T-helper 1 cell treated with Interleukin-12 subunit alpha and Interleukin-12 subunit beta and Interleukin-4 antibody, amounts not matched to agents 30 ng/mL and 1 ng/mL, for 36 hours (primary cell): ENCODE measurements around the gene BANP. TPM values are rescaled to one million over a fixed set of nuclear protein-coding genes. Genes with fewer than 3 reads are reported as not detected.
"Not testable (repeated sequence)": the region's sequence is repeated elsewhere in the genome, so short reads cannot be mapped to it uniquely, and the experiment has no call there.

Source experiments
- intact Hi-C: fragments of 100-400 bp; cut with micrococcal nuclease; formaldehyde crosslinking; loops from one replicate; pipeline ENCODE4 v1.15.1; 2024
- total RNA-seq: library from RNA; stranded (reverse); gene quantifications from 2 replicates; pipeline ENCODE4 v1.2.3, GENCODE V29; 2022

BANP gene
- total RNA-seq, 1 donor from 2014 or later, result 43.7 TPM

DNA sequence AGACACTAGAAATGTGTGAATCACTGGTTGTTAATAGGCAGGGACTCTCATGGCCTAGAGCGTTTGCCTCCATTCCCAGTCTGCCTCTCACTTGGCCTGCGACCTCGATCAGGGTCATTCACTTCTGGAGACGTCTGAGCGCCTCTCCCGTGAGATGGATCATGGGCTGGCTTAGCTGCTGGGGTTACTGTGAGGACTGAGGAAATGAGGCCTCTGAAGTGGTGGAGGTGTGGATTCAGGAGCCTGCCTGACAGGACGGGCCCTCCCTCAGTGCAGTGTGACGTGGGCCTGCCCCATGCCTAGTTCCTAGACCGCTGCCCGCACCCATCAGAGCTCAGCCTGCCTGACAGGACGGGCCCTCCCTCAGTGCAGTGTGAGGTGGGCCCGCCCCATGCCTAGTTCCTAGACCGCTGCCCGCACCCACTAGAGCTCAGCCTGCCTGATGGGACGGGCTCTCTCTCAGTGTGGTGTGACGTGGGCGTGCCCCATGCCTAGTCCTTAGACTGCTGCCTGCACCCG, 61.9 kb downstream of the BANP start:
- intact Hi-C loops, result no loop called here

DNA sequence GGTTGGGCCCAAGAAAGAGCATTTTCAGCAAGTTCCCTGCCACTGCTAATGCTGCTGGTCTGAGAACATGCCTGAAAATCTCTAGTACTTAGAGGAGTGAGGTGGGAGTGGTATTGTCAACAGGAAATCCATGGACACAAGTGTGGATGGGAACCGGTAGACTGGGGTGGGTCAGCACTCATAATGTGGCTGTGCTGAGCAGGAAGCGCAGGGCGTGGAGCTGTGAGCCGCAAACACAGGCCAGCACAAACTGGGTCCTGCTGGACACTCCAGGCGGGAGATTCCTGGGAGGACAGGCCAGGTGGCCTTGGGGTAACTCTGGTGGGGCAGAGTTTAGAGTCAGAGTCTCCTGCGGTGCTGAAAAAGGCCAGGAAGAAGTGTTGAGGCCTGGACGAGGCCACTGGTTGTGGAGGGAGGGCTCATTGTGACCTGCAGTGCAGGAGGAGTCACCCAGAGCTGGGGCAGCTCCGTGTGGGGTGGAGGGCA, 62.6 kb downstream of the BANP start:
- intact Hi-C loops, result no loop called here

DNA sequence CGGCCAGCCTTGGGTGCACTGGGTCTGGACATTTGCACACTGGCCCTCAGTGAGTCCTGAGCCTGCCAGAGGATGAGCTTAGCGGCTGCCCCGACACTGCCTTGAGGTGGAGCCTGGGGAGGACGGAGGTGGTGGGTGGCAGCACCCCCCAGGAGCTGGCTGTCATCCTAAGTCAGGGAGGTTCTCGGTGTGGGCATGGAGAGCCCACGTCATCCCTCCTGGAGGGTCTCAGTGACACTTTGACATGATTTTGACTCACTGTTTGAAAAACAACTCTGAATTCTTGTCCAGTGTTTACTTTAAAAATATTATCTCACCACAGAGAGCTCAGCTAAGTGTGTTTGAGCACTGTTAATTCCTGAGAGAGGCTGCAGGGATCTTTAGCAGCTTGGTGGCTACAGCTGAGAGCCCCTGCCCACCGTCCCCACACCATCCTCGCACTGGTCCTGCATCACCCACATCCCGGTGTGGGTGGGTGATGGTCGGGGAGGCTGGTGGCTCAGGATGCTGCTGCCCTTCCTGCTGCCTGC, 63.1 kb downstream of the BANP start:
- intact Hi-C loops, result no loop called here

DNA sequence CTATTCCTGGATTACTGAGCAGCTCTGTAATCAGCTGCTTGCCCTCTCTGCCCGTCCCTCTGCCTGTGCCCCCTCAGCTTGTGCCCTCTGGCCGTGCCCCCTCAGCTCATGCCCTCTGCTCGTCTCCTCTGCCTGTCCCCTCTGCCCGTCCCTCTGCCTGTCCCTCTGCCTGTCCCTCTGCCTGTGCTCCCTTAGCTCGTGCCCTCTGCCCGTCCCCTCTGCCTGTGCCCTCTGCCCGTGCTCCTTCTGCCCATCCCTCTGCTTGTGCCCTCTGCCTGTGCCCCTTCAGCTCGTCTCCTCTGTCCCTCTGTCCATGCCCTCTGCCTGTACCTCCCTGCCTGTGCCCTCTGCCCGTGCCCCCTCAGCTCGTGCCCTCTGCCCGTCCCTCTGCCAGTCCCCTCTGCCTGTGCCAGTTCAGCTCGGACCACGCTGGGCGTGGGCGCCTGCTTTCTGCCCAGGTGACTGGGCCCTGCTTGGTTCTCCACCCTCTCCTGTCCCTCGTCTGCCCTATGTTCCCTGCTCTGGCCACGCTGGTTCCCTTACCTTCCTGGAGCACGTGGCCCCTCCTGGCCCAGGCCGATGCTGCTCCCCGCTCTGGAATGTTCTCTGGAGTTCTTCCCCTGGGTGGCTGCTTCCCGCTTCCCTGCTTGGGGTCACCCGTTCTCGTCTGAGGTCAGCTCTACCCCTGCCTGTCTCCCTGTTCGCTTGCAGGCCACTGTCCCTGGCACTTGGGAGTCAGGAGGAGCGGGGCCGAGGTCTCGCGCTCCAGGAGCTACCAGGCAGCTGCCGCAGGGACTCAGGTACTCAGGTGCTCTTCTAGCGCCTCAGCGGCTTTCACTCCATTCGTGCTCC, 63.9 kb downstream of the BANP start:
- intact Hi-C loops, result no loop called here

DNA sequence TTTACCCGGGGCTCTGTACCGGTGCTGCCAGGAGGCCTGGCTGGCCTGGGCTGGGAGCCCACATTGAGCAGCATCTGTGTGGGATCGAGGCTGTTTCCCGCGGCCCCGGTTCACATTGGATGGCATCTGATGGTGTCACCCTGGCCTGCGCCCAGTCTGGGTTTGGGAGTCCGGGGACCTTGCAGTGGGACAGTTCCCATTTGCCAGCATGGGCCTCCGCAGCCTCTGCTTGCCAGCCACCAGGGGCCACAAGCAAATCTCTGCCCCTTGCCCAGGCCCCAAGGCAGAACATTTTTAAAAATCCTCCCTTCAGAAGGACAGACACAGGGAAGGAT, 64.5 kb downstream of the BANP start:
- intact Hi-C loops, result no loop called here

- intact Hi-C loops, result not testable (repeated sequence)
Measured at GRCh38 chr16:88016386-88016785, 65.2 kb downstream of the BANP start.

DNA sequence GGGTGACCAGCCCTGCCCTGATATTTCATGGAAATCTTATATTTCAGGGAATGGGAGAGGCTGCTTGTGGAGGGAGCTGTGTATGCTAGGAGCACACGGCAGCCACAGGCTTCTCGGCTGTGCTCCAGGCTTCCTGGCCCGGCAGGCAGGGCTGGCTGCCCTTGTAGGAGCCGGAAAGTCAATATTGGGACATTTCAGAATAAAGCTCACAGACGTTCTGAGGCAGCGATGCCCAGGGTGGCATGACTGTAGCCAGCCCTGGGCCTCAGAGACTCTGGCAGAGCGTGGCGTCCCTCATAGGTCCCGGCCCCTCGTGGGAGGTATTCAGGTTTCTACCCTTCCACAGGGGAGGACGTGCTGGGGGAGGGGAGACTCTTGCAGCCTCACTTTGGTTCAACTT, 65.7 kb downstream of the BANP start:
- intact Hi-C loops, result no loop called here

- intact Hi-C loops, result no loop called here
Measured at GRCh38 chr16:88017587-88018101, 66.4 kb downstream of the BANP start.

GRCh38 chr16:88018382-88018781, 67.1 kb downstream of the BANP start:
- intact Hi-C loops, result not testable (repeated sequence)

GRCh38 chr16:88019041-88019820, 68.0 kb downstream of the BANP start:
- intact Hi-C loops, result not testable (repeated sequence)

- intact Hi-C loops, result no loop called here
Measured at GRCh38 chr16:88019821-88020515, 68.7 kb downstream of the BANP start.

GRCh38 chr16:88020516-88020885, 69.3 kb downstream of the BANP start:
- intact Hi-C loops, result no loop called here

DNA sequence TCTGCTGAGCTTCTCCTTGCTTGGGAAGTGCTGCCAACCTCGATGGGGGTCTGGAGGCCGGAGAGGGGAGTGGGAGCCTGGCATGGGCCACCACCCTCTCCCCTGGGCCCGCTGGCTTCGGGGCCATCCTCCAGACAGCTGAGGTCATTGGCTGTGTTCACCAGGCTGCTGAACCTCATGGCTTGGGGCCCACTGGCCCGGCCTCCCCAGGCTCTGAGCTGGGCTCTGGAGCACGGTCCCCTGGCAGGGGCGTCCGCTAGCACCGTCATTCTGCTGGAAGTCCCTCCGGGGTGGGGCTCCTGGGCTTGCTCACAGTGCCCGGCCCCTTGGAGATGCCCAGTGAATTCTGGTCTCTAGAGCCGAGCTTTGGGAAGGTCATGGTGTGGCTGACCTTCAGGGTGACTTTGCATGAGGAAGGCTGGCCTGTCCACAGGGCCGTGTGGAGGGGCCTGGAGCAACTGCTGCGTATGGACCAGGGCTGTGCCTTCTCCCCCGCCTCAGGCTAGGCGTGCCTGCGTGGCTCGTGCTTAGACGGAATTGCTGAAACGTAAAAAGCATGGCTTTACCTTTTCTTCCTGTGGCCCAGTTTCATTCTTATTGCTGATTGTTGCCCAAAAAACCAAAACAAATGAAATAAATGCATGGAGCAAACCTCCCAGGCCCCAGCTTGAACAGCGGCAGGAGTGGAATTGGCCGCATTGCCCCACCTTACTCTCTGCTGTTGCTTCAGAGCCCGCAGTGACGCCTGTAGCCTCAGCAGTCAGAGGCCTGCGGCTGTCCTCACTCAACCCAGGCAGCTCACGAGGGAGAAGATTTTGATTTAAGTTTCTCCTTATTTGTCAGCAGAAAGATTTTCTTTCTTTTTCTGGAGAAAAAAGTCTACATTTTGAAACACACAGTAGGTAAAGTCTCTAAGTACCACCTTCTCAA, 70.1 kb downstream of the BANP start:
- intact Hi-C loops, result not testable (repeated sequence)

- intact Hi-C loops, result no loop called here
Measured at GRCh38 chr16:88022076-88023042, 71.1 kb downstream of the BANP start.

DNA sequence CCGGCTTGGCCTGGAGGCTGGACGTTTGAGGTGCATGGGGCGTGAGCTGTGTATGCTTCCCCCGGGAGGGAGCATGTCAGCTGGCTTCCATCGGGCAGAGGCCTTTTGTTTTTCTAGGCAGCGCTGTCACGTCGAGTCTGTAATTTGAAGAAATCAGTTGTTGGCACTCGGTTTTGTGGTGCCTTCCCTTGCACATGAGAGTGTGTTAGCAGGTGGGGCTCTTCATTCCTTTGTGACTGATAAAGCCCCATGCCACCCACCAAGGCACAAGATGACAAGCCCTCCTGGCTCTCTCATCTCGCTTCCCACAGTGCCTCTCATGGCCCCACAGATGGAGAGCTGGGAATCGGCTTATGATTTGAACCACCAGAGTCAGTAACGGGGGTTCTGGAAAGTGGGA, 72.1 kb downstream of the BANP start:
- intact Hi-C loops, result no loop called here

DNA sequence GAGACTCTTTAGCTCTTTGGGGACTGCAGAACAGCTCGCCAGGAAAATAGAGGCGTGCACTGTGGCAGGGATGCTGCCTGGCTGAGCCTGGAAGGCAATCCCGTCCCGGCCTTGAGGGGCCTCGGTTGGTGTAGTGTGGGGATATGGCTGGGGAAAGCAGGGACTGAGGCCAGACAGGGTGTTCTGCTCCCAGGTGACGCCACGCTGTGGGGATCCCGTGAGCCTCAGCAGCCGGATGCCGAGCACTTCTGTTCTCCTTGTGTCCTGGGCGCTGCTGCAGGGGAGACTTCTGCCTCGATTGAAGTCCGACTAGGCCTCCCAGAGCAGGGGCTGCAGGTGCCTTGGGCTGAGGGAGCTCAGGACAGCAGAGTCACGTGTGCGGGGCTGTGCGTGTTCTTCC, 72.6 kb downstream of the BANP start:
- intact Hi-C loops, result no loop called here

GRCh38 chr16:88024491-88025085, 73.4 kb downstream of the BANP start:
- intact Hi-C loops, result not testable (repeated sequence)

GRCh38 chr16:88025086-88025492, 73.9 kb downstream of the BANP start:
- intact Hi-C loops, result not testable (repeated sequence)
